ENCODE results near the gene ECEL1.

Gene ECEL1

GRCh38 chr2:232491139-232491780, 3.6 kb upstream of the ECEL1 start:
- Histone ChIP-seq H3K36me3 (ENCODE audit: control insufficient read depth, insufficient read depth, low read length) (no peaks in the 10 kb centered on the region), H3K27me3 (replicated peaks; ENCODE audit: control insufficient read depth, insufficient read depth, low read length) (no peaks in the 10 kb centered on the region; the same call in none of the 2 replicates), H3K4me3 (replicated peaks; ENCODE audit: low read depth, low read length) (no peak overlapping the region)
- no peak for TF ChIP-seq CTCF (IDR thresholded peaks at IDR 0.05; ENCODE audit: insufficient read depth, low read length, poor library complexity, severe bottlenecking)
- DNase-seq (ENCODE audit: extremely low read depth, insufficient read length) = no peak

- no peaks in the 10 kb centered on the region for H3K36me3 ChIP-seq (ENCODE audit: control insufficient read depth, insufficient read depth, low read length)
- no peak for TF ChIP-seq CTCF (IDR thresholded peaks at IDR 0.05; ENCODE audit: insufficient read depth, low read length, poor library complexity, severe bottlenecking)
- no peak for DNase-seq (ENCODE audit: extremely low read depth, insufficient read length)
- H3K27me3 ChIP-seq (replicated peaks; ENCODE audit: control insufficient read depth, insufficient read depth, low read length) = no peaks in the 10 kb centered on the region; the same call in none of the 2 replicates
- no peak overlapping the region for H3K4me3 ChIP-seq (replicated peaks; ENCODE audit: low read depth, low read length)
These were observed 2.8 kb upstream of the ECEL1 start for GRCh38 chr2:232490221-232491138.

- H3K27me3 ChIP-seq (replicated peaks; ENCODE audit: control insufficient read depth, insufficient read depth, low read length) = no peaks in the 10 kb centered on the region; the same call in none of the 2 replicates
- H3K4me3 ChIP-seq (replicated peaks; ENCODE audit: low read depth, low read length) = no peak overlapping the region
- TF ChIP-seq CTCF (IDR thresholded peaks at IDR 0.05; ENCODE audit: insufficient read depth, low read length, poor library complexity, severe bottlenecking) = no peak
- no peak for DNase-seq (ENCODE audit: extremely low read depth, insufficient read length)
- H3K36me3 ChIP-seq (ENCODE audit: control insufficient read depth, insufficient read depth, low read length) = no peaks in the 10 kb centered on the region
These were observed 2.0 kb upstream of the ECEL1 start for GRCh38 chr2:232489516-232490220.

- H3K27me3 ChIP-seq (replicated peaks; ENCODE audit: control insufficient read depth, insufficient read depth, low read length) = no peaks in the 10 kb centered on the region; the same call in 1 of the 2 replicates
- no peak for TF ChIP-seq CTCF (IDR thresholded peaks at IDR 0.05; ENCODE audit: insufficient read depth, low read length, poor library complexity, severe bottlenecking)
- DNase-seq (ENCODE audit: extremely low read depth, insufficient read length) = no peak
- no peaks in the 10 kb centered on the region for H3K36me3 ChIP-seq (ENCODE audit: control insufficient read depth, insufficient read depth, low read length)
- H3K4me3 ChIP-seq (replicated peaks; ENCODE audit: low read depth, low read length) = no peak overlapping the region
These were observed 1.2 kb upstream of the ECEL1 start for GRCh38 chr2:232488721-232489300.

- H3K27me3 ChIP-seq (replicated peaks; ENCODE audit: control insufficient read depth, insufficient read depth, low read length) = no peaks in the 10 kb centered on the region; the same call in 1 of the 2 replicates
- H3K36me3 ChIP-seq (ENCODE audit: control insufficient read depth, insufficient read depth, low read length) = no peaks in the 10 kb centered on the region
- no peak for DNase-seq (ENCODE audit: extremely low read depth, insufficient read length)
- no peak overlapping the region for H3K4me3 ChIP-seq (replicated peaks; ENCODE audit: low read depth, low read length)
- no peak for TF ChIP-seq CTCF (IDR thresholded peaks at IDR 0.05; ENCODE audit: insufficient read depth, low read length, poor library complexity, severe bottlenecking)
These were observed 570 bp upstream of the ECEL1 start for GRCh38 chr2:232488097-232488711.
